ENCODE data around the gene ANO9. TPM values are rescaled to one million over a fixed set of nuclear protein-coding genes. Genes with fewer than 3 reads are reported as not detected.
A peak's percentile ranks its signal among the peaks of the same experiment; 100 is the strongest.

Gene ANO9
- total and polyA plus RNA-seq, 2 donors from 2014 or later = 11.3 to 21.8 TPM

- DNase-seq (no peak), FAIRE-seq (no peak)
- TF ChIP-seq, protein P1, sequence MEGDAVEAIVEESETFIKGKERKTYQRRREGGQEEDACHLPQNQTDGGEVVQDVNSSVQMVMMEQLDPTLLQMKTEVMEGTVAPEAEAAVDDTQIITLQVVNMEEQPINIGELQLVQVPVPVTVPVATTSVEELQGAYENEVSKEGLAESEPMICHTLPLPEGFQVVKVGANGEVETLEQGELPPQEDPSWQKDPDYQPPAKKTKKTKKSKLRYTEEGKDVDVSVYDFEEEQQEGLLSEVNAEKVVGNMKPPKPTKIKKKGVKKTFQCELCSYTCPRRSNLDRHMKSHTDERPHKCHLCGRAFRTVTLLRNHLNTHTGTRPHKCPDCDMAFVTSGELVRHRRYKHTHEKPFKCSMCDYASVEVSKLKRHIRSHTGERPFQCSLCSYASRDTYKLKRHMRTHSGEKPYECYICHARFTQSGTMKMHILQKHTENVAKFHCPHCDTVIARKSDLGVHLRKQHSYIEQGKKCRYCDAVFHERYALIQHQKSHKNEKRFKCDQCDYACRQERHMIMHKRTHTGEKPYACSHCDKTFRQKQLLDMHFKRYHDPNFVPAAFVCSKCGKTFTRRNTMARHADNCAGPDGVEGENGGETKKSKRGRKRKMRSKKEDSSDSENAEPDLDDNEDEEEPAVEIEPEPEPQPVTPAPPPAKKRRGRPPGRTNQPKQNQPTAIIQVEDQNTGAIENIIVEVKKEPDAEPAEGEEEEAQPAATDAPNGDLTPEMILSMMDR (IDR thresholded peaks at IDR 0.05; ENCODE audit: borderline replicate concordance, extremely low read depth, insufficient read depth) = no peak
These were observed 42.8 kb upstream of the ANO9 start for GRCh38 chr11:484616-485015.

GRCh38 chr11:479311-479710 is 37.5 kb upstream of the ANO9 start:
- no peak overlapping the region for H3K4me3 ChIP-seq (ENCODE audit: low read length in 3 of 3)

More at GRCh38 chr11:484616-485015, 42.8 kb upstream of the ANO9 start:
- H3K27me3 ChIP-seq (ENCODE audit: control insufficient read depth, insufficient read depth, low read length) = no peaks in the 10 kb centered on the region
- intact Hi-C loops (cut with DNase I) = no loop called here
- no peak overlapping the region for H3K4me3 ChIP-seq (ENCODE audit: low read length in 3 of 3)
- no peaks in the 10 kb centered on the region for H3K9me3 ChIP-seq (ENCODE audit: control insufficient read depth in 2 of 3, insufficient read depth in 1 of 3, low read length in 3 of 3)
- no peak overlapping the region for H3K27ac ChIP-seq (ENCODE audit: low read depth in 2 of 2, low read length in 2 of 2)
- H3K4me1 ChIP-seq (ENCODE audit: control insufficient read depth in 2 of 3, insufficient read depth in 2 of 3, low read depth in 1 of 3, low read length in 3 of 3) = no peaks in the 10 kb centered on the region
- H3K36me3 ChIP-seq (ENCODE audit: control insufficient read depth in 2 of 3, insufficient read depth in 3 of 3, low read length in 3 of 3) = peaks cover 0 to 4% (median 0%) of the 10 kb centered on the region in 3 donors
- no peak overlapping the region for H3K9ac ChIP-seq (ENCODE audit: low read length in 3 of 3)

DNA sequence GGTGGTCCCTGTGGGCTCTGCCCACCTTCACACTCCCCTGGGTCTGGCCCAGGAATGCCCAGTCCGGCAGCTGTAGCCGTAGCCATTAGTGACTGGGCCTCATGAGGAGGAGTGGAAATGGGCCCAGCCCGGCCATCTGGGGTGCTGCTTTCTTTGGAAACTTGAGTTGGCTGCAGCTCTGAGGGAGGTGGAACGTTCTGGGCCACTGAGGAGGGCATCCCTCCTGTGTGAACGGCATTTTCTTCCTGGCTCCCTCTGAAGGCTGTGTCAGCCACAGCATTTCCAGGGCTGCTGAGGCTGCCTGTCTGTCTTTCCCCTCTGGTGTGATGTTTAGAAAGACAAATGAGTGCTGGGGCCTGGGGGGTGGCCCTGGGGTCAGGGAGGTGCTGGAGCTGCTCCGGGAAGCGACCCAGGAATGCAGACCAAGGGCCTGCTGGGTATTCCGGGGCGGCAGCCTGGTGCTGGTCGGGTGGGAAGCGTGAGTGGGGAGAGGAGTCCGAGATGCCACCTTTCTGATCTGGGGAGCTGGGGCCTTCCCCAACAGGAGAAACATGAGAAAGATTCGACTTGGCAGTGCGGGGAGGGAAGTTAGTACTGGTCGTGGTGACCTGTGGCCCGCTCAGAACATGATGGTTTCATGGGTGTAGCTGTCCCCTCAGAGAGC is 35.4 kb upstream of the ANO9 start:
- Histone ChIP-seq H3K4me1 (ENCODE audit: control insufficient read depth in 2 of 3, insufficient read depth in 2 of 3, low read depth in 1 of 3, low read length in 3 of 3) (no peaks in the 10 kb centered on the region), H3K9me3 (ENCODE audit: control insufficient read depth in 2 of 3, insufficient read depth in 1 of 3, low read length in 3 of 3) (no peaks in the 10 kb centered on the region), H3K9ac (ENCODE audit: low read length in 3 of 3) (no peak overlapping the region), H3K36me3 (ENCODE audit: control insufficient read depth in 2 of 3, insufficient read depth in 3 of 3, low read length in 3 of 3) (no peaks in the 10 kb centered on the region), H3K27me3 (ENCODE audit: control insufficient read depth, insufficient read depth, low read length) (no peaks in the 10 kb centered on the region), H3K27ac (ENCODE audit: low read depth in 2 of 2, low read length in 2 of 2) (no peak overlapping the region), H3K4me3 (ENCODE audit: low read length in 3 of 3) (no peak overlapping the region)
- DNase-seq (peak in 4 of 5 donors; percentile 72 to 82 (median 78)), FAIRE-seq (no peak)
- TF ChIP-seq, protein P1 (IDR thresholded peaks at IDR 0.05; ENCODE audit: borderline replicate concordance, extremely low read depth, insufficient read depth) = no peak
- intact Hi-C loops (cut with DNase I) = no loop called here

More at GRCh38 chr11:479311-479710, 37.5 kb upstream of the ANO9 start:
- Histone ChIP-seq H3K27ac (ENCODE audit: low read depth in 2 of 2, low read length in 2 of 2) (no peak overlapping the region), H3K36me3 (ENCODE audit: control insufficient read depth in 2 of 3, insufficient read depth in 3 of 3, low read length in 3 of 3) (no peaks in the 10 kb centered on the region), H3K4me1 (ENCODE audit: control insufficient read depth in 2 of 3, insufficient read depth in 2 of 3, low read depth in 1 of 3, low read length in 3 of 3) (no peaks in the 10 kb centered on the region), H3K9me3 (ENCODE audit: control insufficient read depth in 2 of 3, insufficient read depth in 1 of 3, low read length in 3 of 3) (no peaks in the 10 kb centered on the region), H3K9ac (ENCODE audit: low read length in 3 of 3) (no peak overlapping the region), H3K27me3 (ENCODE audit: control insufficient read depth, insufficient read depth, low read length) (no peaks in the 10 kb centered on the region)
- intact Hi-C loops (cut with DNase I) = no loop called here
- FAIRE-seq (no peak), DNase-seq (no peak)
- TF ChIP-seq, protein P1 (IDR thresholded peaks at IDR 0.05; ENCODE audit: borderline replicate concordance, extremely low read depth, insufficient read depth) = no peak
